Activated CD8-positive, alpha-beta memory T cell treated with anti-CD3 and anti-CD28 coated beads, Interleukin-2, amount 50 U/mL, for 1 hour (primary cell): ENCODE results near the gene LCOR.
"Not testable (repeated sequence)": the region's sequence is repeated elsewhere in the genome, so short reads cannot be mapped to it uniquely, and the experiment has no call there.

Experiments used
- DNase-seq: peaks from one replicate; pipeline ENCODE4 v3.0.0-alpha.2; 2020; ENCODE audit errors: extremely low read depth

Gene LCOR

DNA sequence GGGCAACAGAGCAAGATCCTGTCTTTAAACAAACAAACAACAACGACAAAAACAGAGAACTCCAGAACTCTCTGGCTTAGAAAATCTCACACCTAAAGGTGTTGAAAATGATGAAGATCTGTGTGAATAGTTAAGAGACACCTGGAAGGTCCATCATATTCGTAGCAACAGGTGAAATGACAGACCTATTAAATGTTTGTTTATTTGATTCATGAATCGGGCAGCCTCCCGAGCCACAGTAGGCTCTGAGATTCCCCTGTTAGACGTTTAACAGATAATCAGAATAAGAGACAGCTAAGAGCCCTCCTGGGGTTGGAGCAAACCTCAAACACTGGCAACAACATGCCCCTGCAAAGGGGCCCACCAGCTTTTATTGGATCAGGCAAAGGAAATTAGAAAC is 103.7 kb downstream of the LCOR start:
- DNase-seq: no peak

GRCh38 chr10:96943161-96943560 is 111.1 kb downstream of the LCOR start:
- DNase-seq: not testable (repeated sequence)

GRCh38 chr10:96947036-96947435 is 114.9 kb downstream of the LCOR start:
- DNase-seq: no peak

GRCh38 chr10:96949039-96949683 is 117.1 kb downstream of the LCOR start:
- no peak for DNase-seq

DNA sequence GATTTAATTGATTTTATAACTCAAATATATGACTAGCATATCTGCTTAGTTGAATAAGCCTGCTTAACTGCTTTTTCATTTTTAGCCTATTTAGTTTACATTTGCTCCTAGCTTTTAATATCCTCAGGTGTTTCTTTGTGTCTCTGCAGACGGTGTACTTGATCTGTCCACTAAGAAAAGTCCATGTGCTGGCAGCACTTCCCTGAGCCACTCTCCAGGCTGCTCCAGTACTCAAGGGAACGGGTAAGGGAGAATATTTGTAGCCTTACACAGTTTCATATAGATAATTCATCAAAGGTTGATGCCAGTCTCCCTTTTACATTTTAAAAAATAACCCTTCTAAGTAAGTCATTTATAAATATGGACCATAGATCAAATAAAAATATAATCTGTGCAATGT is 119.9 kb downstream of the LCOR start:
- no peak for DNase-seq

DNA sequence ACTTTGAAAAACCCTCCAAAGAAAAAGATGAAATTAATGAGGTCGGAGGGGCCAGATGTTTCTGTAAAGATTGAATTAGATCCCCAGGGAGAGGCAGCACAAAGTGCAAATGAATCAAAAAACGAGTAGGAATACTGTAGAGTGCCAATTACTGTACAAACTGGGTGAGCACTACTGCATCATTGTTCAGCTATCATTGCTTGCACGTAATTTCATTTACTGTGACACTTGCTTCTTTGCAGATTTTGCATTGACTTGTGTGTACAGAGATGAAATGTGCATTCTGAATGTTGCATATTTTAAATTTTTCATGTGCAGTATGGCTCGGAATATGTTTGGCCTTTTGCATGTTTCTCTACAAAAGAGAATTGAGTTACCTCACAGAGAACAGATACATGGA is 123.7 kb downstream of the LCOR start:
- no peak for DNase-seq

DNA sequence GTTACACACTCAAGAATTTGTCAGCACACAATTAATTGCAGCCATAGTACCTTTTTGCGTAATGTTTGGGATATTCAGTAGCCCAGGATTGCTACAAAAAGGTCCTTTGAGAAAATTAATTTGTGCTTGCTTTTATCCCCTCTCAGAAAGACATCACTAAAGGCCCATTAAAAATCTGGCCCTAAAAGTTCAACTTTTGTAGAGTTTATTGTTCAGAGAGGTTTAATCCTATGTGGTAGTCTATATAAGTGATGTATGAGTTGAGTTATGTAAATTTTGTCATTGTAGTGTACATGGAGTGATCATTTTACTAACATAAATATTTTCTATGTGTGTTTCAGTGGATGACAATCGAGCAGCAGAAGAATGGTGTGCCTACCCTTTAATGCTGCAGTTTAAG is 126.0 kb downstream of the LCOR start:
- no peak for DNase-seq

- DNase-seq: no peak
Measured at GRCh38 chr10:96959733-96960132, 127.6 kb downstream of the LCOR start.

DNA sequence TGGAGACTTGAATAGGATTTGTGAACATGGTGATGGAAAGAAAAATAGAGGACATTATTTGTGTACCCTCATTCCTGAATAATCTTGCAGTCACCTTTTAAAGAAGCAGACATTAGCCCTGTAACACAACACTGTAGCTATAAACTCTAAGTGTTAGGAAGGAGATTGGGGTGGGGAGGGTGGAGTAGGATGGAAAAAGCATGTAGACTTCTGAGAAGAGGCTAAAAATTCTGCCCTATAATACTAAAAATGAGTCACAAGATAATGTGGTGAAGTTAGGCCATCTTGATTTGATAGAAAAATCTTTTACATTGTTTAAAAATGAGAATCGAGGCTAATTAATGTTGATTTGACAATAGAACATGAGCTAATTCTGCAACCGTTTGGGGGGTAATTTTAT is 128.8 kb downstream of the LCOR start:
- DNase-seq: no peak

DNA sequence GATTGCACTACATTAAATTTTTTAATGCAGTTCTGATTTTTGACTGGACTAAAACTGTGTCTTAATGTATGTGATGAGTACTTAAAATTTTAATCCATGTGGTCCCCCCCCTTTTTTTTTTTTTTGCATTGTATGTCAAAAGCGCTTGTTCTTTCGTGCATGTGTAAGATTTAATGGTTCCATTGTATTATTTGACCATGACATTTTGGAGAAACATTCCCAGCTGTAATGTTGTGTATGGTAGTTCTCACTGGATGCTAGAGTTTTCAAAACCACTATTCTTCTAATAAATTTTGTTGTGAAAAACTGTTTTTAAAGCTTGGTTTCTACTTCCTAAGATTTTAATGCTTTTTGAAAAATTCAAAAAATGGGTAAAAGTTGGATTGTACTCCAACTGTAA is 132.0 kb downstream of the LCOR start:
- no peak for DNase-seq

GRCh38 chr10:96967847-96968246 is 135.7 kb downstream of the LCOR start:
- DNase-seq: no peak

GRCh38 chr10:96968682-96969423 is 136.8 kb downstream of the LCOR start:
- no peak for DNase-seq

DNA sequence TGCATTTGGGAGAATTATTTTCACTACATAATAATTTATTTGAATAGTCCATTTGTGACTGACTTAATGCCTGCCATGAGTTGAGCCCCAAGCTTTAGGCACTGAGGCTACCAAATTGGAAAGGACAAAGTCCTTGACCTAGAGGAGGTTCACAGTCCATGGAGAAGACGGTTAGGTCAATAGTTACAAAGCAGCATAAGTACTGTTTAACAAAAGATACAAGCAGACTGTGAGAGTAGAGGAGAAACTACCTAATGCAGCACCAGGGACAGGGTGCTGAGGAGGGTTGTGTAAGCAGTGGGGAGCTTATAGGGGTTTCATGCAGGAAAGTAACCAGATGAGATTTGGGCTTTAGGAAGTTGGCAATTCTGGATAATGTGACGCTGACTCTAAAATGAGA is 139.2 kb downstream of the LCOR start:
- DNase-seq: no peak

- no peak for DNase-seq
Measured at GRCh38 chr10:96972264-96972663, 140.2 kb downstream of the LCOR start.

- DNase-seq: no peak
Measured at GRCh38 chr10:96973809-96974747, 142.0 kb downstream of the LCOR start.

- DNase-seq: no peak
Measured at GRCh38 chr10:96975136-96975535, 143.0 kb downstream of the LCOR start.

- no peak for DNase-seq
Measured at GRCh38 chr10:96978621-96979154, 146.6 kb downstream of the LCOR start.

DNA sequence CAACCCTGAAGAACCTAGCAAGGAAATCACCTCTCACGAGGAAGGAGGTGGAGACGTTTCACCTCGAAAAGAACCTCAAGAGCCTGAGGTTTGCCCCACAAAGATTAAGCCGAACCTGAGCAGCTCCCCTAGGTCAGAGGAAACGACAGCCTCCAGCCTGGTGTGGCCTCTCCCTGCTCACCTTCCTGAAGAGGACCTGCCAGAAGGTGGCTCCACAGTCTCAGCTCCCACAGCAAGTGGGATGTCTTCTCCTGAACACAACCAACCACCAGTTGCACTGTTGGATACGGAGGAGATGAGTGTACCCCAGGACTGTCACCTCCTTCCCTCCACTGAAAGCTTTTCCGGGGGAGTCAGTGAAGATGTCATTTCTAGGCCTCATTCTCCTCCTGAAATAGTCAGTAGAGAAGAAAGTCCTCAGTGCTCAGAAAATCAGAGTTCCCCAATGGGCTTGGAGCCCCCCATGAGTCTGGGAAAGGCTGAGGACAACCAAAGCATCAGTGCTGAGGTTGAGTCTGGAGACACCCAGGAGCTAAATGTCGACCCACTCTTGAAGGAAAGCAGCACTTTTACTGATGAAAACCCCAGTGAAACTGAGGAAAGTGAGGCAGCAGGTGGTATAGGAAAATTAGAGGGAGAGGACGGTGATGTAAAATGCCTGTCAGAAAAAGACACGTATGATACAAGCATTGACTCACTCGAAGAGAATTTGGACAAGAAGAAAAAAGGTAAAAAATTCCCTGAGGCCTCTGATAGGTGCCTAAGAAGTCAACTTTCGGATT is 150.2 kb downstream of the LCOR start:
- DNase-seq: no peak

- DNase-seq: no peak
Measured at GRCh38 chr10:96984541-96985131, 152.5 kb downstream of the LCOR start.

- no peak for DNase-seq
Measured at GRCh38 chr10:96986200-96986856, 154.2 kb downstream of the LCOR start.
